Fibroblast of lung (primary cell): ENCODE measurements around the gene SORCS2. TPM values are rescaled to one million over a fixed set of nuclear protein-coding genes. Genes with fewer than 3 reads are reported as not detected.

Experiments used
- DNase-seq, 2 donors: peaks; one replicate each; pipeline versions ENCODE4 v3.0.0 to v3.0.0-alpha.2; 2010; ENCODE audit warnings: low read depth in 2 of 2
- H2AFZ ChIP-seq: 2 replicates; pipeline ENCODE4 v1.5.1; 2012; ENCODE audit warnings: low read length, control low read depth, inconsistent platforms
- H3K27ac ChIP-seq: 2 replicates; pipeline ENCODE4 v1.5.1; 2011; ENCODE audit warnings: low read length, control low read depth; ENCODE audit not compliant: insufficient read depth
- H3K27me3 ChIP-seq: 2 replicates; pipeline ENCODE4 v1.5.1; 2011; ENCODE audit warnings: mild to moderate bottlenecking, low read length; ENCODE audit not compliant: control insufficient read depth, insufficient read depth
- H3K36me3 ChIP-seq: 2 replicates; pipeline ENCODE4 v1.5.1; 2011; ENCODE audit warnings: low read length; ENCODE audit not compliant: control insufficient read depth, insufficient read depth
- H3K4me1 ChIP-seq: 2 replicates; pipeline ENCODE4 v1.5.1; 2011; ENCODE audit warnings: low read length; ENCODE audit not compliant: control insufficient read depth, insufficient read depth; ENCODE audit errors: extremely low read depth
- H3K4me2 ChIP-seq: 2 replicates; pipeline ENCODE4 v1.5.1; 2011; ENCODE audit warnings: low read length, control low read depth; ENCODE audit not compliant: insufficient read depth; ENCODE audit errors: extremely low read depth
- H3K4me3 ChIP-seq, 4 experiments: fragments of 200-600 bp in 1 of 4; sonication (generic) in 1 of 4; replicated peaks in 1 of 4; 2 replicates each; pipeline ENCODE4 v1.5.1; 2011 to 2016; ENCODE audit warnings: low read length in 4 of 4, low read depth in 3 of 4, mild to moderate bottlenecking in 3 of 4, control low read depth in 2 of 4, inconsistent platforms in 1 of 4, mixed read lengths in 1 of 4; ENCODE audit not compliant: insufficient read depth in 1 of 4; ENCODE audit errors: control extremely low read depth in 1 of 4
- H3K79me2 ChIP-seq: 2 replicates; pipeline ENCODE4 v1.5.1; 2012; ENCODE audit warnings: mild to moderate bottlenecking, low read length, inconsistent platforms; ENCODE audit not compliant: control insufficient read depth, insufficient read depth
- H3K9ac ChIP-seq: 2 replicates; pipeline ENCODE4 v1.5.1; 2011; ENCODE audit warnings: mild to moderate bottlenecking, low read length, control low read depth; ENCODE audit not compliant: insufficient read depth
- H3K9me3 ChIP-seq: 2 replicates; pipeline ENCODE4 v1.5.1; 2012; ENCODE audit warnings: low read depth, low read length; ENCODE audit not compliant: control insufficient read depth, insufficient read depth
- H4K20me1 ChIP-seq: 2 replicates; pipeline ENCODE4 v1.5.1; 2011; ENCODE audit warnings: low read length; ENCODE audit not compliant: control insufficient read depth, insufficient read depth; ENCODE audit errors: extremely low read depth
- EZH2 ChIP-seq: IDR thresholded peaks from 2 replicates; pipeline ENCODE4 v1.5.1; 2012; ENCODE audit warnings: low read length, control low read depth, mild to moderate bottlenecking; ENCODE audit errors: missing control alignments
- polyA plus RNA-seq, 2 donors: library from polyadenylated mRNA; depleted of rRNA in 1 of 2; stranded (reverse) in 1 of 2; unstranded in 1 of 2; fragments of >200 nt; gene quantifications; 2 replicates each; pipeline ENCODE4 v1.2.1, GENCODE V29; 2011 to 2012; ENCODE audit warnings: missing spikeins in 1 of 2
- total RNA-seq: library from RNA; depleted of rRNA; stranded (reverse); fragments of >200 nt; gene quantifications from 2 replicates; pipeline ENCODE4 v1.2.1, GENCODE V29; 2014
- TF ChIP-seq, protein P1 (sequence below), 2 donors: IDR thresholded peaks in 1 of 2; conservative IDR thresholded peaks in 1 of 2; 1 replicate in 1 of 2; 2 replicates in 1 of 2; pipeline ENCODE4 v1.5.1; 2011 to 2012; ENCODE audit warnings: low read length in 2 of 2, control low read depth in 1 of 2, inconsistent platforms in 1 of 2, low read depth in 1 of 2, mild to moderate bottlenecking in 1 of 2

Gene SORCS2
- total and polyA plus RNA-seq, 2 donors (not counting 1 experiment from before 2014, with no cell fraction given), result 0.17 to 0.41 TPM

DNA sequence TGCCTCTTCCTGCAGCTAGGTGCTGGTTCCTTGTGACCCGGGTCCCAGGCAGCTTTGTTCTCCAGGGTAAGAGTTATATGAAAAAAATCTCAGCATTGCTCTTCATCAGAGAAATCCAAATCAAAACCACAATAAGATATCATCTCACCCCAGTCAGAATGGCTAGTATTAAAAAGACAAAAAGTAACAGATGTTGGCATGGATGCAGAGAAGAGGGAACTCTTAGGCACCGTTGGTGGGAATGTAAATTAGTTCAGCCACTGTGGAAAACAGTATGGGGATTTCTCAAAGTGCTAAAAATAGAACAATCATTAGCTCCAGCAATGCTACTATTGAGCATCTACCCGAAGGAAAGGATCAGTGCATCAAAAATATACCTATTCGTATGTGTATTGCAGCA is 61.5 kb downstream of the SORCS2 start:
- peak in 1 of 2 donors; percentile 23 for DNase-seq
- Histone ChIP-seq H3K4me2 (no peak overlapping the region), H3K4me3 (no peak overlapping the region), H4K20me1 (no peaks in the 10 kb centered on the region), H2AFZ (no peak overlapping the region), H3K36me3 (no peaks in the 10 kb centered on the region), H3K9me3 (no peaks in the 10 kb centered on the region), H3K9ac (no peak overlapping the region), H3K27ac (no peak overlapping the region), H3K4me1 (no peaks in the 10 kb centered on the region), H3K27me3 (peaks cover 18% of the 10 kb centered on the region), H3K79me2 (no peaks in the 10 kb centered on the region)
- TF ChIP-seq EZH2, result no peak
- TF ChIP-seq, protein P1, sequence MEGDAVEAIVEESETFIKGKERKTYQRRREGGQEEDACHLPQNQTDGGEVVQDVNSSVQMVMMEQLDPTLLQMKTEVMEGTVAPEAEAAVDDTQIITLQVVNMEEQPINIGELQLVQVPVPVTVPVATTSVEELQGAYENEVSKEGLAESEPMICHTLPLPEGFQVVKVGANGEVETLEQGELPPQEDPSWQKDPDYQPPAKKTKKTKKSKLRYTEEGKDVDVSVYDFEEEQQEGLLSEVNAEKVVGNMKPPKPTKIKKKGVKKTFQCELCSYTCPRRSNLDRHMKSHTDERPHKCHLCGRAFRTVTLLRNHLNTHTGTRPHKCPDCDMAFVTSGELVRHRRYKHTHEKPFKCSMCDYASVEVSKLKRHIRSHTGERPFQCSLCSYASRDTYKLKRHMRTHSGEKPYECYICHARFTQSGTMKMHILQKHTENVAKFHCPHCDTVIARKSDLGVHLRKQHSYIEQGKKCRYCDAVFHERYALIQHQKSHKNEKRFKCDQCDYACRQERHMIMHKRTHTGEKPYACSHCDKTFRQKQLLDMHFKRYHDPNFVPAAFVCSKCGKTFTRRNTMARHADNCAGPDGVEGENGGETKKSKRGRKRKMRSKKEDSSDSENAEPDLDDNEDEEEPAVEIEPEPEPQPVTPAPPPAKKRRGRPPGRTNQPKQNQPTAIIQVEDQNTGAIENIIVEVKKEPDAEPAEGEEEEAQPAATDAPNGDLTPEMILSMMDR (conservative IDR thresholded peaks at IDR 0.05 in 1 of 2, IDR thresholded peaks at IDR 0.05 in 1 of 2; ENCODE audit: low read depth in 1 of 2, low read length in 2 of 2), result no peak

DNA sequence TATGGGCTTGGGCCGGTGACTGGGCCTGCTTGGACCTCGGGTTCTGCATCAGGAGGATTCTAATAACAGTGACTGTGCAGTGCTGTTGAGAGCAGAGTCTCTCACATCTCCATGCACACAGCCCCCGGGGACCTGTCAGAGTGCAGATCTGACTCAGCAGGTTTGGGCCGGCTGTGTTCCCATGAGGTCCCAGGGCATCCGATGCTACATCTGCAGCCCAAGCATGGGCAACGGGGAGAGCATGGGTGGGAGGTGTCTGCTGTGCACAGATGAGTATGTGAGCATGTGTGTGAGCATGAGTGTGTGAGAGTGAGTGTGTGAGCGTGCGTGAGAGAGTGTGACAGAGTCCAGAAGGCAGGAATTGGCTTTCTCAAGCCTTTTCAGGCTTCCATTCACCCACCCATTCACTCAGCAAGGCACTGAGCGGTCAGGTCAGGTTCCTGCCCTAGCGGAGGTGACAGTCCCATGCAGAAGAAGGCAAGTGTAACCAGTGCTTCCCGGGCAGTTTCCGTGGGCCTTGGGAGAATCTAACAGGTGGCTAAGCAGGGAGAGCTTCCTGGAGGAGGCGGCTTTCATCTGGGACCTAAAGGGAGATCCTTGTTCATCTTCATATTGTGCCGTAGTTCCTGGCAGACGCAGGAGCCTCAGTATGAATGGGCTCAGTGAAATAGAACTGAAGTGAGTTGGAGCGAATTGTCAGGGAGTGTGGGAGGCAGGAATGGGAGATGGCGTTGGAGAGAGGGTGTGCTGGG is 62.6 kb downstream of the SORCS2 start:
- Histone ChIP-seq H3K4me2 (no peak overlapping the region), H3K27me3 (peaks cover 16% of the 10 kb centered on the region), H3K9me3 (no peaks in the 10 kb centered on the region), H3K4me1 (no peaks in the 10 kb centered on the region), H3K9ac (no peak overlapping the region), H4K20me1 (no peaks in the 10 kb centered on the region), H3K27ac (no peak overlapping the region), H2AFZ (no peak overlapping the region), H3K36me3 (no peaks in the 10 kb centered on the region), H3K79me2 (no peaks in the 10 kb centered on the region), H3K4me3 (no peak overlapping the region)
- DNase-seq, result no peak
- TF ChIP-seq, protein P1 (conservative IDR thresholded peaks at IDR 0.05 in 1 of 2, IDR thresholded peaks at IDR 0.05 in 1 of 2; ENCODE audit: low read depth in 1 of 2, low read length in 2 of 2), result no peak
- TF ChIP-seq EZH2, result no peak

DNA sequence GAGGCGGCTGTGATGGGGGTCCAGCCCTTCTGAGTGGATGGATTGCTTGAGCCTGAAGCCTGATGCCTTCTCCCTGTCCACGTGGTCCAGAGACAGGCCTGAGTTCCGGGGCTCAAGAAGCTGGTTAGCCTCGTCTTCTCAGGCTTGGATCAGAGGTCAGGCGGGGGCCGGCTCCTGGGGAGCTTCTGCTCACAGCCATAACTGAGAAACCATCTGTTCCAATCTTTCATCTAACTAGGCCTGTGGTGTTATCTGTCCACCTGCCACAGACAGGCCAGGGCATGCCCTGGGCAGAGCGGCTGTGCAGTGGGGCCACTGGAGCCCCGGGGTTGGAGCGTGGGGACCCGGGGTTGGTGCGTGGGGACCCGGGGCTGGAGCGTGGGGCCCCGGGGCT is 63.1 kb downstream of the SORCS2 start:
- Histone ChIP-seq H4K20me1 (no peaks in the 10 kb centered on the region), H3K4me2 (no peak overlapping the region), H3K9ac (no peak overlapping the region), H3K27me3 (peaks cover 16% of the 10 kb centered on the region), H3K4me3 (no peak overlapping the region), H3K27ac (no peak overlapping the region), H3K4me1 (no peaks in the 10 kb centered on the region), H3K9me3 (no peaks in the 10 kb centered on the region), H3K36me3 (no peaks in the 10 kb centered on the region), H2AFZ (no peak overlapping the region), H3K79me2 (no peaks in the 10 kb centered on the region)
- DNase-seq, result no peak
- TF ChIP-seq EZH2, result no peak
- TF ChIP-seq, protein P1 (conservative IDR thresholded peaks at IDR 0.05 in 1 of 2, IDR thresholded peaks at IDR 0.05 in 1 of 2; ENCODE audit: low read depth in 1 of 2, low read length in 2 of 2), result no peak
